ENCODE results near the gene STX8.

STX8 gene

DNA sequence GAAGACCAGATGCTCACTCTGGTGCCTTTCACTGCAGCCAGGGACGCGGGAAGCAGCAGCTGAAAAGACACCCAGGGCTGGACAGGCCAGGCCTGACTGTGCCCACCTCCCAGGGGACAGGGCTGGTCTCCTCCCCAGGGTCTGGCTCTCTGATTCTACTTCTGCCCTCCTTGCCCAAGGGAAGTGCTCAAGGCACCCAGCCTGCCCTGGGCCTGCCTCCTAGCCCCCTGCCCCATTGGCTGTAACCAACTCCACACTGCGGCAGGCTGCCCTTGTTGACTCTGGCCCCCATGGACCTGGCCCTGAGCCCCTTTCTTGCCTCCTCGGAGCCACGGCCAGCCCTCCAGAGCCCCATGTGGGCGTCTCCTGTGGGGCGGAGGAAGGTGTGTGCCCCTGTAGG lies 341.9 kb downstream of the STX8 start:
- no peak overlapping the region for H3K27ac ChIP-seq (ENCODE audit: low read depth, low read length)
- no peak overlapping the region for H4K91ac ChIP-seq (ENCODE audit: low read depth, low read length)
- H3K4me2 ChIP-seq (ENCODE audit: low read length) = no peak overlapping the region
- H3K9me3 ChIP-seq (ENCODE audit: insufficient read depth, low read depth, low read length) = peaks cover 7% of the 10 kb centered on the region
- H3K4ac ChIP-seq (ENCODE audit: low read depth, low read length) = no peak overlapping the region
- DNase-seq = no peak
- no peak overlapping the region for H4K12ac ChIP-seq (ENCODE audit: low read depth, low read length)
- no peak overlapping the region for H3K18ac ChIP-seq (ENCODE audit: low read length)
- no peak overlapping the region for H2BK120ac ChIP-seq (ENCODE audit: insufficient read depth, low read length, poor library complexity)
- H2BK12ac ChIP-seq (ENCODE audit: low read length) = no peak overlapping the region
- H2AK5ac ChIP-seq (ENCODE audit: low read length) = no peak overlapping the region
- WGBS (ENCODE audit: extremely low coverage, insufficient coverage, insufficient read length) = no CpG with 5 or more reads among the region's 7 CpGs
- H3K36me3 ChIP-seq (ENCODE audit: control insufficient read depth in 1 of 2, insufficient read depth in 2 of 2, low read length in 2 of 2) = no peaks in the 10 kb centered on the region
- no peaks in the 10 kb centered on the region for H3K4me1 ChIP-seq (ENCODE audit: control insufficient read depth in 1 of 2, insufficient read depth in 2 of 2, low read length in 2 of 2)
- H3K9ac ChIP-seq (ENCODE audit: low read length) = no peak overlapping the region
- no peak overlapping the region for H2AFZ ChIP-seq (ENCODE audit: insufficient read depth, low read length, poor library complexity)
- H4K8ac ChIP-seq (ENCODE audit: low read depth, low read length) = no peak overlapping the region
- no peak overlapping the region for H3K23ac ChIP-seq (ENCODE audit: low read length)
- H3K27me3 ChIP-seq (ENCODE audit: insufficient read depth, low read length) = no peaks in the 10 kb centered on the region
- H2BK5ac ChIP-seq (ENCODE audit: low read depth, low read length, poor library complexity) = no peak overlapping the region
- H3K14ac ChIP-seq (ENCODE audit: low read length) = no peak overlapping the region
- H3K79me2 ChIP-seq (ENCODE audit: control insufficient read depth, insufficient read depth, low read length, poor library complexity) = no peaks in the 10 kb centered on the region
- no peaks in the 10 kb centered on the region for H3K79me1 ChIP-seq (ENCODE audit: low read length)
- no peak overlapping the region for H3K4me3 ChIP-seq (ENCODE audit: low read depth, low read length)

DNA sequence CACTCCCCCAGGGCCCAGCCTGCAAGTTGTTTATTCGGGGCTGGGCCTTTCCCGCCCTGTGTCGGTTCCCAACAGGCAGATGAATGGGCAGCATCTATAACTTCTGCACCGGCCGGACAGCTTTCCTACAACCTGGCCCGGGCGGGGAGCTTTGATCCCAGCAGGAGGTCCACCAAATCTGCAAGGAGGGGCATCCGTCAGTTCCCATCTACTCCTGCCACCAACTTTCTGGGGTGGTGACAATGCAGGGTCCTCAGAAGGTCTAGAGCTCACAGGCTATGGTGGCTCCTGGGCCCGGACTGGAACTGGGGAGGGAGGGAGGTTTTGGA lies 342.4 kb downstream of the STX8 start:
- H4K8ac ChIP-seq (ENCODE audit: low read depth, low read length) = no peak overlapping the region
- no peak overlapping the region for H3K9ac ChIP-seq (ENCODE audit: low read length)
- WGBS (ENCODE audit: extremely low coverage, insufficient coverage, insufficient read length) = no CpG with 5 or more reads among the region's 9 CpGs
- H3K4ac ChIP-seq (ENCODE audit: low read depth, low read length) = no peak overlapping the region
- H3K27ac ChIP-seq (ENCODE audit: low read depth, low read length) = no peak overlapping the region
- no peak overlapping the region for H3K4me2 ChIP-seq (ENCODE audit: low read length)
- H4K91ac ChIP-seq (ENCODE audit: low read depth, low read length) = no peak overlapping the region
- H2BK5ac ChIP-seq (ENCODE audit: low read depth, low read length, poor library complexity) = no peak overlapping the region
- no peak overlapping the region for H2AK5ac ChIP-seq (ENCODE audit: low read length)
- no peak overlapping the region for H2BK120ac ChIP-seq (ENCODE audit: insufficient read depth, low read length, poor library complexity)
- H3K27me3 ChIP-seq (ENCODE audit: insufficient read depth, low read length) = no peaks in the 10 kb centered on the region
- H4K12ac ChIP-seq (ENCODE audit: low read depth, low read length) = no peak overlapping the region
- H3K36me3 ChIP-seq (ENCODE audit: control insufficient read depth in 1 of 2, insufficient read depth in 2 of 2, low read length in 2 of 2) = no peaks in the 10 kb centered on the region
- DNase-seq = no peak
- no peak overlapping the region for H3K23ac ChIP-seq (ENCODE audit: low read length)
- no peak overlapping the region for H3K4me3 ChIP-seq (ENCODE audit: low read depth, low read length)
- peaks cover 8% of the 10 kb centered on the region for H3K9me3 ChIP-seq (ENCODE audit: insufficient read depth, low read depth, low read length)
- no peak overlapping the region for H2AFZ ChIP-seq (ENCODE audit: insufficient read depth, low read length, poor library complexity)
- no peaks in the 10 kb centered on the region for H3K79me2 ChIP-seq (ENCODE audit: control insufficient read depth, insufficient read depth, low read length, poor library complexity)
- no peak overlapping the region for H3K14ac ChIP-seq (ENCODE audit: low read length)
- no peaks in the 10 kb centered on the region for H3K79me1 ChIP-seq (ENCODE audit: low read length)
- no peaks in the 10 kb centered on the region for H3K4me1 ChIP-seq (ENCODE audit: control insufficient read depth in 1 of 2, insufficient read depth in 2 of 2, low read length in 2 of 2)
- no peak overlapping the region for H2BK12ac ChIP-seq (ENCODE audit: low read length)
- no peak overlapping the region for H3K18ac ChIP-seq (ENCODE audit: low read length)

- no peak overlapping the region for H2BK5ac ChIP-seq (ENCODE audit: low read depth, low read length, poor library complexity)
- no peaks in the 10 kb centered on the region for H3K27me3 ChIP-seq (ENCODE audit: insufficient read depth, low read length)
- H4K12ac ChIP-seq (ENCODE audit: low read depth, low read length) = no peak overlapping the region
- WGBS (ENCODE audit: extremely low coverage, insufficient coverage, insufficient read length) = no CpG with 5 or more reads among the region's 22 CpGs
- no peak overlapping the region for H3K4me3 ChIP-seq (ENCODE audit: low read depth, low read length)
- H2AK5ac ChIP-seq (ENCODE audit: low read length) = no peak overlapping the region
- H3K4ac ChIP-seq (ENCODE audit: low read depth, low read length) = no peak overlapping the region
- H3K79me1 ChIP-seq (ENCODE audit: low read length) = no peaks in the 10 kb centered on the region
- H3K23ac ChIP-seq (ENCODE audit: low read length) = no peak overlapping the region
- no peaks in the 10 kb centered on the region for H3K79me2 ChIP-seq (ENCODE audit: control insufficient read depth, insufficient read depth, low read length, poor library complexity)
- H2AFZ ChIP-seq (ENCODE audit: insufficient read depth, low read length, poor library complexity) = no peak overlapping the region
- no peak overlapping the region for H3K4me2 ChIP-seq (ENCODE audit: low read length)
- H3K36me3 ChIP-seq (ENCODE audit: control insufficient read depth in 1 of 2, insufficient read depth in 2 of 2, low read length in 2 of 2) = no peaks in the 10 kb centered on the region
- H4K91ac ChIP-seq (ENCODE audit: low read depth, low read length) = no peak overlapping the region
- no peak overlapping the region for H3K9ac ChIP-seq (ENCODE audit: low read length)
- no peak overlapping the region for H2BK120ac ChIP-seq (ENCODE audit: insufficient read depth, low read length, poor library complexity)
- H3K14ac ChIP-seq (ENCODE audit: low read length) = no peak overlapping the region
- no peaks in the 10 kb centered on the region for H3K4me1 ChIP-seq (ENCODE audit: control insufficient read depth in 1 of 2, insufficient read depth in 2 of 2, low read length in 2 of 2)
- H3K9me3 ChIP-seq (ENCODE audit: insufficient read depth, low read depth, low read length) = peaks cover 7% of the 10 kb centered on the region
- no peak overlapping the region for H3K18ac ChIP-seq (ENCODE audit: low read length)
- DNase-seq = no peak
- no peak overlapping the region for H2BK12ac ChIP-seq (ENCODE audit: low read length)
- H4K8ac ChIP-seq (ENCODE audit: low read depth, low read length) = no peak overlapping the region
- H3K27ac ChIP-seq (ENCODE audit: low read depth, low read length) = no peak overlapping the region
These were observed 342.9 kb downstream of the STX8 start for GRCh38 chr17:9232591-9233270.

DNA sequence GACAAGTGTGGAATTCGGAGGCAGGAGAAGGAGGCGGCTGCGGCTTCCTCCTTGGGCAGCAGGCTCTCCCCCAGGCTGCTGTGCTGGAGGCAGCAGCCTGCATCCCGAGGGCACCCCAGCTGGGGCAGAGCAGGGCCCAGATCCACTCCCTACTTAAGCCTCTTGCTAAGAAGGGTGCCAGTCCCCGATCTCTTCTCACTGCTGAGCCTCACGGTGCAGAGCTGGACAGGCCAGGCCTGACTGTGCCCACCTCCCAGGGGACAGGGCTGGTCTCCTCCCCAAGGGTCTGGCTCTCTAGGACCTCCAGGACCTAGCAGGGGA lies 343.5 kb downstream of the STX8 start:
- Histone ChIP-seq H2BK12ac (ENCODE audit: low read length) (no peak overlapping the region), H3K27ac (ENCODE audit: low read depth, low read length) (no peak overlapping the region), H3K4me2 (ENCODE audit: low read length) (no peak overlapping the region), H4K12ac (ENCODE audit: low read depth, low read length) (no peak overlapping the region), H2AK5ac (ENCODE audit: low read length) (no peak overlapping the region), H3K36me3 (ENCODE audit: control insufficient read depth in 1 of 2, insufficient read depth in 2 of 2, low read length in 2 of 2) (no peaks in the 10 kb centered on the region), H2BK120ac (ENCODE audit: insufficient read depth, low read length, poor library complexity) (no peak overlapping the region), H3K9me3 (ENCODE audit: insufficient read depth, low read depth, low read length) (peaks cover 7% of the 10 kb centered on the region), H3K4me3 (ENCODE audit: low read depth, low read length) (no peak overlapping the region), H2AFZ (ENCODE audit: insufficient read depth, low read length, poor library complexity) (no peak overlapping the region), H3K79me1 (ENCODE audit: low read length) (no peaks in the 10 kb centered on the region), H4K91ac (ENCODE audit: low read depth, low read length) (no peak overlapping the region), H3K4ac (ENCODE audit: low read depth, low read length) (no peak overlapping the region), H3K14ac (ENCODE audit: low read length) (no peak overlapping the region), H3K27me3 (ENCODE audit: insufficient read depth, low read length) (no peaks in the 10 kb centered on the region), H4K8ac (ENCODE audit: low read depth, low read length) (no peak overlapping the region), H3K9ac (ENCODE audit: low read length) (no peak overlapping the region), H3K79me2 (ENCODE audit: control insufficient read depth, insufficient read depth, low read length, poor library complexity) (no peaks in the 10 kb centered on the region), H3K23ac (ENCODE audit: low read length) (no peak overlapping the region), H3K4me1 (ENCODE audit: control insufficient read depth in 1 of 2, insufficient read depth in 2 of 2, low read length in 2 of 2) (no peaks in the 10 kb centered on the region), H3K18ac (ENCODE audit: low read length) (no peak overlapping the region), H2BK5ac (ENCODE audit: low read depth, low read length, poor library complexity) (no peak overlapping the region)
- WGBS (ENCODE audit: extremely low coverage, insufficient coverage, insufficient read length) = no CpG with 5 or more reads among the region's 6 CpGs
- no peak for DNase-seq
